HepG2 (cell line): ENCODE data around the gene AGXT.

ENCODE experiments used
- FUBP1 ChIP-seq: sonication (generic); formaldehyde crosslinking; IDR thresholded peaks from 2 replicates; pipeline ENCODE4 v1.5.1; 2020; ENCODE audit warnings: missing genetic modification reagents, mild to moderate bottlenecking, borderline replicate concordance
- JDP2 ChIP-seq: sonication (generic); formaldehyde crosslinking; IDR thresholded peaks from 2 replicates; pipeline ENCODE4 v1.8.1; 2022; ENCODE audit warnings: missing genetic modification reagents, borderline replicate concordance
- MZF1 ChIP-seq: sonication (generic); formaldehyde crosslinking; IDR thresholded peaks from 2 replicates; pipeline ENCODE4 v1.8.1; 2023; ENCODE audit warnings: mild to moderate bottlenecking, missing genetic modification reagents, borderline replicate concordance
- PHF8 ChIP-seq: sonication (generic); formaldehyde crosslinking; IDR thresholded peaks from 2 replicates; pipeline ENCODE4 v1.5.0; 2020; ENCODE audit warnings: missing genetic modification reagents
- POLR2A ChIP-seq, 2 experiments: IDR thresholded peaks; 2 replicates each; pipeline ENCODE4 v1.6.1; 2011; ENCODE audit warnings: low read depth in 2 of 2, low read length in 2 of 2, mild to moderate bottlenecking in 1 of 2, moderate library complexity in 1 of 2; ENCODE audit not compliant: insufficient read depth in 1 of 2
- SOX13 ChIP-seq, 3 experiments: fragments of 450-650 bp in 1 of 3; sonication (generic) in 1 of 3; formaldehyde crosslinking in 1 of 3; IDR thresholded peaks in 2 of 3; conservative IDR thresholded peaks in 1 of 3; 2 replicates each; pipeline versions ENCODE4 v1.5.0 to v1.6.1; 2016 to 2020; ENCODE audit warnings: antibody characterized with exemption in 1 of 3, mild to moderate bottlenecking in 1 of 3, missing compliant biosample characterization in 1 of 3, missing genetic modification reagents in 1 of 3, moderate library complexity in 1 of 3
- SP1 ChIP-seq, 2 experiments: fragments of 450-650 bp in 1 of 2; sonication (generic) in 1 of 2; formaldehyde crosslinking in 1 of 2; IDR thresholded peaks; 2 replicates each; pipeline versions ENCODE4 v1.4.0 to v1.6.1; 2016 to 2020; ENCODE audit warnings: missing genetic modification reagents in 1 of 2
- ZBTB26 ChIP-seq: IDR thresholded peaks from 2 replicates; pipeline ENCODE4 v1.6.1; 2016; ENCODE audit warnings: missing compliant biosample characterization, missing genetic modification reagents, borderline replicate concordance
- ZFX ChIP-seq: sonication (generic); formaldehyde crosslinking; IDR thresholded peaks from 2 replicates; pipeline ENCODE4 v1.4.0; 2020; ENCODE audit warnings: mild to moderate bottlenecking, low read depth, missing genetic modification reagents, moderate library complexity
- ZNF143 ChIP-seq: sonication (generic); formaldehyde crosslinking; IDR thresholded peaks from 2 replicates; pipeline ENCODE4 v1.4.0; 2020; ENCODE audit warnings: missing genetic modification reagents

DNA sequence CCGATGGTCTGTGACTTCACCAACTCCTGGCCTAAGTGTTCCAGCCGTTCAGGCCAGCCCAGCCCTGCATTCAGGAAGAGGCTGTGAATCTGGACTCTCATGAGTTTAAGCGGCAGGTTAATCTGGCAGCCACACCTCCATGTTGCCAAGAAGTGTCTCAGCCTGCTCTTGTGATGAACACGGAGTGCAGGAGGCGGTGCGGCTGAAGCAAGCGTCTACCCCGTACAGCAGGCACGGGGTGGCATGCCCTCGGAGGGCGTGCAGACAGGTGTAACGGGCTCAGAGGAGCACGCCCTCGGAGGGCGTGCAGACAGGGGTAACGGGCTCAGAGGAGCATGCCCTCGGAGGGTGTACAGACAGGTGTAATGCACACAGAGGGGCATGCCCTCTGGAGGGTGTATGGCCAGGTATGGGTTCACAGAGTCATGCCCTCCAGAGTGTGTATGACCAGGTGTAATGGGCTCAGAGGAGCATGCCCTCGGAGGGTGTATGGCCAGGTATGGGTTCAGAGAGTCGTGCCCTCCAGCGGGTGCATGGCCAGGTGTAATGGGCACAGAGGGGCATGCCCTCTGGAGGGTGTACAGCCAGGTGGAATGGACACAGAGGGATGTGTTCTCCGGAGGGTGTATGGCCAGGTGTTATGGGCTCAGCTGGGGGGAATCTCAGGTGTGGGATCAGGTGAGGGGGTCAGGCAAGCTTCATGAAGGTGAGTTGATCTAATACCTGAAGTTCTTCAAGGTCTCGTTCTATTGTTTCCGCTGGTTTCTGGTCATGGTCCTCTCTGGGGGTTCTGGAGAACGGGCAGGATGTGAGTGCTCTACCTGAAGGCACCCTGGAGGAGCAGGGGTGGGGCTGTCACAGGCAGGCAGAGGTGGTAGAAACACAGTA is 60.1 kb downstream of the AGXT start:
- TF ChIP-seq PHF8: no peak
- no peak for TF ChIP-seq SOX13 (IDR thresholded peaks at IDR 0.05)
- TF ChIP-seq SOX13 (CRISPR knock-in tag; conservative IDR thresholded peaks at IDR 0.05 in 1 of 2, IDR thresholded peaks at IDR 0.05 in 1 of 2): no peak
- no peak for TF ChIP-seq JDP2
- no peak for TF ChIP-seq ZFX (CRISPR knock-in tag)
- no peak for TF ChIP-seq MZF1
- TF ChIP-seq ZNF143 (CRISPR knock-in tag): no peak
- TF ChIP-seq POLR2A (IDR thresholded peaks at IDR 0.05; ENCODE audit: insufficient read depth in 1 of 2, low read depth in 2 of 2, low read length in 2 of 2): no peak
- TF ChIP-seq FUBP1 (CRISPR knock-in tag): no peak
- no peak for TF ChIP-seq ZBTB26 (CRISPR knock-in tag)
- TF ChIP-seq SP1 (IDR thresholded peaks at IDR 0.05): no peak
- TF ChIP-seq SP1 (CRISPR knock-in tag; IDR thresholded peaks at IDR 0.05): no peak
